Neutrophil (primary cell): Measurements from ENCODE around the gene ERN1.

Experiments
- H3K27ac ChIP-seq: fragments of 200-600 bp; sonication (generic); 2 replicates; pipeline ENCODE4 v1.5.1; 2016; ENCODE audit warnings: mild to moderate bottlenecking, moderate library complexity
- H3K27me3 ChIP-seq: fragments of 200-600 bp; sonication (generic); 2 replicates; pipeline ENCODE4 v1.6.0; 2016; ENCODE audit warnings: mild to moderate bottlenecking
- H3K36me3 ChIP-seq: fragments of 200-600 bp; sonication (generic); 2 replicates; pipeline ENCODE4 v1.5.1; 2017
- H3K4me1 ChIP-seq, 2 experiments: fragments of 200-600 bp in 1 of 2; sonication (generic) in 1 of 2; 1 replicate in 1 of 2; 2 replicates in 1 of 2; pipeline versions ENCODE4 v1.5.1 to v1.6.1; 2013 to 2016; ENCODE audit warnings: low read depth in 1 of 2, low read length in 1 of 2, mild to moderate bottlenecking in 1 of 2, moderate library complexity in 1 of 2; ENCODE audit not compliant: control insufficient read depth in 1 of 2, insufficient read depth in 1 of 2
- H3K4me3 ChIP-seq, 2 experiments: fragments of 200-600 bp in 1 of 2; sonication (generic) in 1 of 2; 1 replicate in 1 of 2; 2 replicates in 1 of 2; pipeline ENCODE4 v1.5.1; 2013 to 2016; ENCODE audit warnings: low read depth in 1 of 2, low read length in 1 of 2, mild to moderate bottlenecking in 1 of 2, moderate library complexity in 1 of 2
- H3K9me3 ChIP-seq: fragments of 200-600 bp; sonication (generic); 2 replicates; pipeline ENCODE4 v1.5.1; 2016
- CTCF ChIP-seq: fragments of 200-600 bp; sonication (generic); IDR thresholded peaks from 2 replicates; pipeline ENCODE4 v1.5.1; 2016; ENCODE audit warnings: antibody characterized with exemption

The ERN1 gene

GRCh38 chr17:64153565-64154312 is 23.8 kb upstream of the ERN1 start:
- Histone ChIP-seq H3K36me3 (peaks cover 62% of the 10 kb centered on the region), H3K27me3 (no peaks in the 10 kb centered on the region), H3K27ac (no peak overlapping the region), H3K9me3 (no peaks in the 10 kb centered on the region), H3K4me1 (peaks cover 5 to 9% of the 10 kb centered on the region in 2 experiments), H3K4me3 (no peak overlapping the region)
- TF ChIP-seq CTCF = no peak

GRCh38 chr17:64152428-64153125 is 22.6 kb upstream of the ERN1 start:
- Histone ChIP-seq H3K36me3 (peaks cover 58% of the 10 kb centered on the region), H3K4me1 (peaks cover 5 to 9% of the 10 kb centered on the region in 2 experiments), H3K27ac (no peak overlapping the region), H3K4me3 (no peak overlapping the region), H3K27me3 (no peaks in the 10 kb centered on the region), H3K9me3 (no peaks in the 10 kb centered on the region)
- no peak for TF ChIP-seq CTCF

GRCh38 chr17:64151016-64151368 is 21.0 kb upstream of the ERN1 start:
- Histone ChIP-seq H3K9me3 (no peaks in the 10 kb centered on the region), H3K4me3 (no peak overlapping the region), H3K36me3 (peaks cover 47% of the 10 kb centered on the region), H3K27me3 (no peaks in the 10 kb centered on the region), H3K4me1 (peaks cover 18 to 21% of the 10 kb centered on the region in 2 experiments), H3K27ac (peak overlapping the region; percentile 58)
- TF ChIP-seq CTCF = no peak

GRCh38 chr17:64150237-64151015 is 20.5 kb upstream of the ERN1 start:
- H3K9me3 ChIP-seq = no peaks in the 10 kb centered on the region
- no peak for TF ChIP-seq CTCF
- peaks cover 47% of the 10 kb centered on the region for H3K36me3 ChIP-seq
- peak overlapping the region; percentile 58 for H3K27ac ChIP-seq
- H3K4me3 ChIP-seq = no peak overlapping the region
- H3K4me1 ChIP-seq = peaks cover 18 to 21% of the 10 kb centered on the region in 2 experiments
- no peaks in the 10 kb centered on the region for H3K27me3 ChIP-seq

GRCh38 chr17:64149196-64149595 is 19.3 kb upstream of the ERN1 start:
- Histone ChIP-seq H3K27me3 (no peaks in the 10 kb centered on the region), H3K9me3 (no peaks in the 10 kb centered on the region), H3K4me1 (peaks cover 25 to 27% of the 10 kb centered on the region in 2 experiments), H3K36me3 (peaks cover 38% of the 10 kb centered on the region), H3K4me3 (no peak overlapping the region), H3K27ac (no peak overlapping the region)
- no peak for TF ChIP-seq CTCF
